Brain microvascular endothelial cell (primary cell): ENCODE data around the gene NPEPL1.

Experiments
- DNase-seq: peaks from one replicate; pipeline ENCODE4 v3.0.0-alpha.2; 2020
- H3K27ac ChIP-seq: fragments of 250-450 bp; sonication (Bioruptor Pico); 2 replicates; pipeline ENCODE4 v1.5.1; 2020; ENCODE audit warnings: mild to moderate bottlenecking, moderate library complexity
- H3K27me3 ChIP-seq: fragments of 250-450 bp; sonication (Bioruptor Pico); replicated peaks from 2 replicates; pipeline ENCODE4 v1.5.1; 2020; ENCODE audit warnings: mild to moderate bottlenecking
- H3K36me3 ChIP-seq: fragments of 250-450 bp; sonication (Bioruptor Pico); replicated peaks from 2 replicates; pipeline ENCODE4 v1.5.1; 2020; ENCODE audit warnings: mild to moderate bottlenecking
- H3K4me3 ChIP-seq: 2 replicates; pipeline ENCODE4 v1.5.1; 2011; ENCODE audit warnings: low read depth, mild to moderate bottlenecking, control low read depth, low read length, moderate library complexity
- in situ Hi-C: cut with HindIII; loops from 2 replicates; pipeline ENCODE4 v1.10.0; 2017; ENCODE audit warnings: low sequenced_read_pairs, low pct_ligation_motif_present
- TF ChIP-seq, protein P1 (sequence below): IDR thresholded peaks from 2 replicates; pipeline ENCODE4 v1.5.1; 2011; ENCODE audit warnings: low read depth, mild to moderate bottlenecking, moderate library complexity, low read length, control low read depth, inconsistent platforms; ENCODE audit errors: missing control alignments

The NPEPL1 gene

DNA sequence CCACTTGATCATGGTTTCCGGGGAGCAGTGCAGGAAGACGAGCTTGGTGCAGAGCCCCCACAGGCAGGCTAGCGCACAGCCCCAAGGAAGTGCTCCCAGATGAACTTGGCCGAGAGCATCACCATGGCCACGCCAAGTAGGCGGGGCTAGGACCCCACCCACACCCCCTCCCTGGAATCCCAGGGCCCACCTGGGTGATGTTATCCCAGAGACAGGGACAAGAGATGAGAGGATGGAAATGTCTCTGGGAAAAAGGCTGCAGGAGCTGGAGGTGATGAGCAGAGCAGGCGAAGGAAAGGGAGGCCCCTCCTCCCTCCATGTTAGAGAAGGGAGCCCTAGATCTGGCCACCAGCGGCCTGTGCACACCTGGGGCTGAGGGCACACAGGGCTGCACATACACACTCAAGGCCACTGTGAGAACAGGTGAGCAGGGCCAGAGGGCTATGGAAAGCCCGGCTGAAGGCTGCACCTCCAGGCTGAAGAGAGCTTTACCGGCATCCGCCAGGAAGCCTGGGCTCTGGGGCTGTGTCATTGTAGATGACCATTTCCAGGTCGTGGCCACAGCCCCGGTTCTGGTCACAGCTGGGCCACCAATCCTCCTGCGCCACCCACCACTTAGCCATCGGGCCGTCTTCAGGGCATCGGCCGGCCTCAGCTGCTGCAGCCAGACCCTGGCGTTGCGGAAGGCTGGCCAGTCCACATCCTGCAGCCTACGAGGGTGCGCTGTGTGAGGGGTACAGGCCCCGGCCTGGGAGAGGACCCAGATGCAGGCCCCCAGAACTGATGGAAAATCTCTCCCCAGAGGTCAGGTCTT lies 24.9 kb downstream of the NPEPL1 start:
- TF ChIP-seq, protein P1, sequence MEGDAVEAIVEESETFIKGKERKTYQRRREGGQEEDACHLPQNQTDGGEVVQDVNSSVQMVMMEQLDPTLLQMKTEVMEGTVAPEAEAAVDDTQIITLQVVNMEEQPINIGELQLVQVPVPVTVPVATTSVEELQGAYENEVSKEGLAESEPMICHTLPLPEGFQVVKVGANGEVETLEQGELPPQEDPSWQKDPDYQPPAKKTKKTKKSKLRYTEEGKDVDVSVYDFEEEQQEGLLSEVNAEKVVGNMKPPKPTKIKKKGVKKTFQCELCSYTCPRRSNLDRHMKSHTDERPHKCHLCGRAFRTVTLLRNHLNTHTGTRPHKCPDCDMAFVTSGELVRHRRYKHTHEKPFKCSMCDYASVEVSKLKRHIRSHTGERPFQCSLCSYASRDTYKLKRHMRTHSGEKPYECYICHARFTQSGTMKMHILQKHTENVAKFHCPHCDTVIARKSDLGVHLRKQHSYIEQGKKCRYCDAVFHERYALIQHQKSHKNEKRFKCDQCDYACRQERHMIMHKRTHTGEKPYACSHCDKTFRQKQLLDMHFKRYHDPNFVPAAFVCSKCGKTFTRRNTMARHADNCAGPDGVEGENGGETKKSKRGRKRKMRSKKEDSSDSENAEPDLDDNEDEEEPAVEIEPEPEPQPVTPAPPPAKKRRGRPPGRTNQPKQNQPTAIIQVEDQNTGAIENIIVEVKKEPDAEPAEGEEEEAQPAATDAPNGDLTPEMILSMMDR = no peak
- DNase-seq = no peak
- no peaks in the 10 kb centered on the region for H3K36me3 ChIP-seq
- in situ Hi-C loops = no loop called here
- no peak overlapping the region for H3K4me3 ChIP-seq
- no peak overlapping the region for H3K27ac ChIP-seq
- no peaks in the 10 kb centered on the region for H3K27me3 ChIP-seq

DNA sequence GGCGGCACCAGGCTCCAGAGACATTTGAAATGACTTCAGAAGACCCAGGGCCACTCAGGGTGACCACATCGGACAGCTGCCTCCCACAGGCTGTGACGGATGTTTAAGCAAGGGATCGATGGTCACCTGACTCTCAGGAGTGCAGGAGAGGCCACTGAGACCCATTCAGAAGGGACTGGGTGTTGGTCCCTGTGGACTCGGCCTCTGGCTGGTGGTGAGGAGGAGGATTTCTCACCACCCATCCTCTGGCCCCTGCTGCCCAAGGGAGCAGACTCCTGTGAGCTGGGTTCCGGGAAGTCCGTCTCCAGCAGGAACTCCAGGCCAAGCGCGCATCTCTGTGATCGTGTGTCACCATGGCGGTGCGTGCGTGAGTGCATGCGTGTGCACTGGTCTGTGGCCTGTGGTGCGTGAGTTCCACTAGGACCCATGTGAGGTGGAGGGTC lies 25.5 kb downstream of the NPEPL1 start:
- no peak for DNase-seq
- Histone ChIP-seq H3K27ac (no peak overlapping the region), H3K36me3 (no peaks in the 10 kb centered on the region), H3K27me3 (no peaks in the 10 kb centered on the region), H3K4me3 (no peak overlapping the region)
- in situ Hi-C loops = no loop called here
- TF ChIP-seq, protein P1 = no peak

DNA sequence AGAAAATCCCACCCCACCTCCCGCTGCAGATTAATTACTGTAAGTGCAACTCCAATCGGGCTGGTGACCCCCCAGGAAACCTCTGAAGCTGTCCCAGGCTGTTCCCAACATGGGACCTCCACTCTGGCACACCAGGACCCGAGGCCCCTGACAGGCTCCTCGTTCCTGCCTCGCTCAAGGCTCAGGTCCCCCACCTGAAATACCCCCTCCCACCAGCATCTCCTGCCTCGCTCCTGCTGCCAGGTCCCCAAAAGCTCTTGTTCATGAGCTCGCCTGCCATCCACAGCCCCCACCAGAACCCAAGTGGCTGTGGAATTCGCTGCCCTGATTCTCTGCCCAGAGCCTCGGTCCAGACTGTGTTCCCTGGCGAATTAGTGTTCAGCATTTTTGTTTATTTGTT lies 26.1 kb downstream of the NPEPL1 start:
- no peak overlapping the region for H3K27ac ChIP-seq
- TF ChIP-seq, protein P1 = no peak
- peaks cover 3% of the 10 kb centered on the region for H3K27me3 ChIP-seq
- no peak for DNase-seq
- in situ Hi-C loops = no loop called here
- H3K4me3 ChIP-seq = no peak overlapping the region
- H3K36me3 ChIP-seq = no peaks in the 10 kb centered on the region

DNA sequence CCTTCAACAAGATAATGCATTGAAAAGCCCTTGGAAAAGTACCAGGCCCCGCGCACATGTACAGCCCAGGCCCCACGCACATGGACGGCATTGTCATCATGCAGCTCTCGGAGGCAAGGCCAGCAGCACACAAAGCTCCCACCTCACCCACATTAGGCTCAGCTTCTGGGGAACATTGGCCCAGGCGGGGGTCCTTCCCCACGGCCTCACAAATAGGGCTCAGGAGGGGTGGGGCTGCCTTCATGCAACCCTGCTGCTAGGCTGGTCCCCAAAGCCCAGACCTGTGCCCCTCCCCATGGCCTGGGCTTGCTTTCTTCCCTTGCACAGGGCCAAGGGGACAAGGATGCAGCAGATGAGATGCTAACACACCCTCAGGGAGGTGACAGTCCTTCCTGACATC lies 26.7 kb downstream of the NPEPL1 start:
- Histone ChIP-seq H3K27me3 (peaks cover 3% of the 10 kb centered on the region), H3K4me3 (no peak overlapping the region), H3K27ac (no peak overlapping the region), H3K36me3 (no peaks in the 10 kb centered on the region)
- DNase-seq = no peak
- TF ChIP-seq, protein P1 = no peak
- in situ Hi-C loops = no loop called here

DNA sequence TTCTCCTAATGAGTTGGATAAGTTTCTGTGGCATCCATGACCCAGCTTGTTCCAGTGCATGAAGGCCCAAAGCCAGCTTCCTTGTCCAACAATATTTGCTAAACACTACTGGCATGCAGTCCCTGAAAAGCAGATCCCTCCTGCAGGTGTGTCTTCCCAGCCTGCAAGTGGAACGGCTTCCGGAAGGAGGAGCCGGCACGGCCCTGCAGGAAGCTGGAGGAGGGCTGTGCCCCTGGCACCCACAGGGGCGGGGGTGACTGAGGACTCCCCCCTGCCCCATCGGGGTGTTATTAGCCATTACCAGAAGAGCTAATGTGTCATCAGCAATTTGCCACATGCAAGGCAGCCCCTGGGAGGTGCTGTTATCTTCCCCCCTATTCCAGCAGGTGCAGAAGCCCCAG lies 27.4 kb downstream of the NPEPL1 start:
- no peak for DNase-seq

More for the DNA sequence above, 27.4 kb downstream of the NPEPL1 start:
- Histone ChIP-seq H3K4me3 (no peak overlapping the region), H3K27ac (no peak overlapping the region), H3K36me3 (no peaks in the 10 kb centered on the region), H3K27me3 (peaks cover 3% of the 10 kb centered on the region)
- TF ChIP-seq, protein P1 = no peak
- in situ Hi-C loops = no loop called here
